ENCODE measurements around the gene STARD7.

STARD7 gene

DNA sequence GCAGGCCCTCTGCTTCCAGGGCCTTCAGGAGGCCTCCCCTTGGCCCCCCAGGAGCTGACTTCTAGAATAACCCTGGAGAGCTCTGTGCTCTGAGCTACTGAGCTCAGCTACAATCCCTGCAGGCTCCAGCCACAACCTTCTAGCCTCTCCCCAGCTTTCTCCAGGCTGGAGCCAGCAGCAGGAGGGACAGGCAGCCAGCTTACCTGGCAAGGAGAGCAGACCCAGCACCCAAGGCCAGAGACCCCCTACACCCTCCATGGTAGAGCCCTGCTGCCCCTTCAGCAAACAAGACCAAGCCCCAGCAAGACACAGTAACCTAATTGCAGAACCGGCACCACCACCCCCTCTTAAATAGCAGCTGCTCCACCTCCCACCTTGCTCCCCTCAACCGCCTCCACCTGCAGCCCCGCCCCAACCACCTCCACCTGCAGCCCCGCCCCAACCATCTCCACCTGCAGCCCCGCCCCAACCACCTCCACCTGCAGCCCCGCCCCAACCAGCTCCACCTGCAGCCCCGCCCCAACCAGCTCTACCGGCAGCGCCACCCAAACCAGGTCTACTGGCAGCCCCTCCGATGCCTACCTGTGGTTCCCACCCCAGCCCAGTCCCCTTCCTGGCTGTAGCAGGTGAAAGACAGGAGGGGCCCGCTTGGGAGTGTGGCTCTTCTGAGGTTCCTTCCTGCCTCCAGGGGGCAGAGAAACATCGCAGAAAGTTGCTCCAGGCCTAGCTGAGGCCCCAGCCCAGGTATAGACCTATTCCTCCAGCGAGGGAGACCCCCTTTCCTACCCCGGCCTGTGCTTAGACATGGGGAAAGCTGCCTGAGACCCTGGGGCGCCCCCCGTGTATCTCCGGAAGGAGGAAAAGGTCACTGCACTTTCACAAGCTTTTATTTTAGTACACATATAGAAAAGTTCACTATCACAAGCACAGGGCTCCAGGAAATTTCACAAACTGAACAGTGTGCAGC lies 70.2 kb downstream of the STARD7 start, which contains the start of gene ASTL:
Gene ASTL, minus strand, starts transcription at position 324 of the 967 bp plus-strand sequence. Its CDS starts 66 bp downstream, at position 258.
- in situ Hi-C loops (cut with MboI; ENCODE audit: low sequenced_read_pairs) = no loop called here

DNA sequence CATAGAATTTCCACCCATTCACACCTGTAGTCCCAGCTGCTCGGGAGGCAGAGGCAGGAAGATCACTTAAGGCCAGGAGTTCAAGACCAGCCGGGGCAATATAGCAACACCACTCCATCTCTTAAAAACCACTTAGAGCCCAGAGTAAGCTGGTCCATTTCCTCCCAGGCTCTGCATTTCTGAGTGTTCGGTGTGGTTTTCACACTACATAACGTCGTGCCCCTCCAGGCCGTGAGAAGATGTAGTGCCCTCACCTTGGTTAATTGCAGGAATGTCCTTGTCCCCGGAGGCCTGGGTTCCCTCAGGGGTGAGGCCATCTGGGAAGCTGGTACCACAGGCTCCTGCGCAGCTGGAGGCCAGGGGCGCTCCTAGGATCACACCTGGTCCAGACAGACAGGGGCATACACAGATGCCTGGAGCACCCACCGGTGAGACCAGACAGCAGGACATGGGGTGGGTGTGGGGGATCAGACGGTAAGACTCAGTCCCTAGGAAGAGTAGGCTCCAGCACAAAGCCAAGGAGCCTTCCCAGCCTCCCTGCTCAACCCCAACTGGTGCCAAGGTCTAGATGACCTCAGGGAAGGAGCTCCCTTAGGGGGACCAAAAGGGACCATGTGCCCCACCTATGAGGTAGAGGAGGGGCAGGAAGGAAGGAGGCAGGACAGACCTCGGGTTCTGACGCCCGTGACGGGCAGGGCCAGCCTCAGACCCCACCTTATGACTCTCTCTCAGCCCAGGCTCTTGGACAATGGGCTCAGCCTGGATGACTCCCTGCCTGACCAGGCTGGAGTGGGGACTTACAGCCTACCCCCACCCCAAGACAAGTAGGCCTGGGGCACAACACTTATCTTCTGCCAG lies 71.1 kb downstream of the STARD7 start:
- in situ Hi-C loops (cut with MboI; ENCODE audit: low sequenced_read_pairs) = no loop called here

DNA sequence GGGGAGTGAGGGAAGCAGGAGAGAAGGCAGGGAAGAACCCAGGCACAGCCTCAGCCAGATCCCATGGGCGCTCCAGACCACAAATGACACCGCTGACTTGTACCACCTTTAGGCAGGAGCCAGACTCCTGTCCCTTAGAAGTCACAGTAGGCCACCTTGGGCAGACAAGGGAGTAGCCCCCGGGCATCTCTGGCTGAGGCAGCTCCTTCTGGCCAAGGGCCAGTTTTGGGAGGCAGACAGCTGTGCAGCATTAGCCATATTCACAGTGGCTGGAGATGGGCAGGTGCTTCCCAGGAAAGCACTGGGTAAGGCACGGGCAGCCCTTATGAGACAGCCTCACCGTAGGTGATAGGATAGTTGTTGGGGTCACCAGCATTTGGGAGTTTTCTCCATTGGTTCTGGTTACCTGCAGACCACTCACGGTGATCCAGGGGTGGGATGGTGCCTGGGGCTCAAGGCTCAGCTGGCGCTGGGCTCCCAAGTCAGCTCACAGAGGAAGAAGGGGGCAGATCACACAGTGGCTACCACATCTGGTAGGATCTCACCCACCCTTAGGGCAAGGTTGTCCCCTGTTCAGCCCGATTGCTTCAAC lies 72.4 kb downstream of the STARD7 start:
- in situ Hi-C loops (cut with MboI; ENCODE audit: low sequenced_read_pairs) = no loop called here

DNA sequence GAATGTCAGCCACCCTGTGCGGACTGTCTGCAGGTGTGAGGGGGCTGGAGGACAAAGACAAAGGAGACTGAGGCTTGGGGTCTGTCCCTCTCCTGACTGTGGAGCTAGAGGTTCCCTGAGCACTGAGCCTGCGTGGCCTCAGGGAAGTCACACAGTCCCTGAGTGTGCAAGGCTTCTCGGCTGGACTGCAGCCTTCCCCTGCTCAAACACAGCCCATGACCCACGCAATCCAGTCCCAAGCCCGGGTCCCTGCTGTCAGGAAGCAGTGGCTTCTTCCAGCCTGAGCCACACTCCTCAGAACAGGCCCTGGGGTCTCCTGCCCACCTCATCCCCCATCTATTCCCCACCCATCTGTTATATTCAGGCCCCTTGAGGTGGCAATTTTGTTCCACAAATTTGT lies 73.0 kb downstream of the STARD7 start:
- in situ Hi-C loops (cut with MboI; ENCODE audit: low sequenced_read_pairs) = no loop called here

DNA sequence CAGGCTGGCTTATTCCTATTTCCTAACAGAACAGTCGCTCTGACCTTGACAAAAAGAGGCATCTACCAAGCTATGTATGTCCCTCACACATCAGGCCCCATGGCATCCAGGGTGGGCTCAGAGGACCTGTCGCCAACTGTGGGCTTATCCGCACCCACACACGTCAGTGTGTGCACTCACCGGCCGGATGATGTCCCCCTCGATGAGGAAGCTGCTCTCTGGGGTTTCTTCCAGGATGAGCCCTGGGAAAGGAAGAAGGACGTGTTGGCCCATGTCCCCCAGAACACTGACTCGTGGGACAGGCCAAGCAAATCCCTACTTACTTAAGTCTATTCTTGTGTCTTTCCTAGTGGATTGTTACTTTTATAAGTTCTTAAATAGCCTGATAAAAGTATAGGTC lies 73.5 kb downstream of the STARD7 start:
- in situ Hi-C loops (cut with MboI; ENCODE audit: low sequenced_read_pairs) = no loop called here

Data from HL-60/S4 treated with retinoic acid at 250 ng/mL for 4 days and 3 days (cell line).